Calu3 (cell line): ENCODE results near the gene QRICH2. TPM values are rescaled to one million over a fixed set of nuclear protein-coding genes. Genes with fewer than 3 reads are reported as not detected.

Source experiments
- BruUV-seq: library from RNA; stranded (reverse); fragments of 400-500 nt; replicated peaks from 2 replicates; lab custom pipeline; 2021; lab: Mats Ljungman, UMichigan
- CTCF ChIA-PET: fragments of 300-600 bp; sonication (Branson Sonifier 250); formaldehyde crosslinking; loops from one replicate; lab custom pipeline; 2022; ENCODE audit warnings: antibody characterized with exemption; lab: Charles Lee
- DNase-seq: peaks from one replicate; pipeline ENCODE4 v3.0.0; 2022
- H3K27ac Mint-ChIP-seq: one replicate; pipeline ENCODE4 v1.8.0; 2022; ENCODE audit warnings: mixed read lengths; ENCODE audit not compliant: unreplicated experiment
- H3K27me3 Mint-ChIP-seq: one replicate; pipeline ENCODE4 v1.8.0; 2022; ENCODE audit warnings: mixed read lengths; ENCODE audit not compliant: unreplicated experiment
- H3K36me3 Mint-ChIP-seq: one replicate; pipeline ENCODE4 v1.8.0; 2022; ENCODE audit warnings: mild to moderate bottlenecking, moderate library complexity, mixed read lengths; ENCODE audit not compliant: insufficient read depth, unreplicated experiment
- H3K4me1 Mint-ChIP-seq: one replicate; pipeline ENCODE4 v1.8.0; 2022; ENCODE audit warnings: mild to moderate bottlenecking, low read depth, mixed read lengths; ENCODE audit not compliant: unreplicated experiment
- H3K4me3 Mint-ChIP-seq: one replicate; pipeline ENCODE4 v1.8.0; 2022; ENCODE audit warnings: mild to moderate bottlenecking, low read depth, moderate library complexity, mixed read lengths; ENCODE audit not compliant: unreplicated experiment
- H3K9me3 Mint-ChIP-seq: one replicate; pipeline ENCODE4 v1.8.0; 2022; ENCODE audit warnings: low read depth, mixed read lengths; ENCODE audit not compliant: unreplicated experiment
- CTCF ChIP-seq: fragments of 200-600 bp; IDR thresholded peaks from one replicate; pipeline ENCODE4 v1.8.0; 2022; ENCODE audit warnings: antibody characterized with exemption; ENCODE audit not compliant: unreplicated experiment
- intact Hi-C: fragments of 100-400 bp; cut with micrococcal nuclease; formaldehyde crosslinking; loops from one replicate; pipeline ENCODE4 v1.10.0; 2022; ENCODE audit not compliant: unreplicated experiment
- total RNA-seq: library from RNA; stranded (reverse); gene quantifications from 2 replicates; pipeline ENCODE4 v1.2.3, GENCODE V29; 2022

QRICH2 gene
- total RNA-seq, 1 experiment from 2014 or later: 3.0 TPM

- Mint-ChIP-seq H3K27me3 (no peaks in the 10 kb centered on the region), H3K9me3 (no peaks in the 10 kb centered on the region), H3K27ac (no peak overlapping the region), H3K36me3 (peaks cover under 1% of the 10 kb centered on the region), H3K4me1 (peaks cover 19% of the 10 kb centered on the region), H3K4me3 (no peak overlapping the region)
- no peak for TF ChIP-seq CTCF
- no TSS peak for BruUV-seq
- DNase-seq: no peak
- intact Hi-C loops: no loop called here
- CTCF ChIA-PET: no interaction called here
Measured at GRCh38 chr17:76333673-76334505, 25.8 kb upstream of the QRICH2 start.

GRCh38 chr17:76331083-76331482 lies 23.0 kb upstream of the QRICH2 start:
- no peak overlapping the region for H3K4me3 Mint-ChIP-seq
- peak; percentile 12 for DNase-seq
- BruUV-seq: no TSS peak
- no peaks in the 10 kb centered on the region for H3K9me3 Mint-ChIP-seq
- H3K4me1 Mint-ChIP-seq: peaks cover 19% of the 10 kb centered on the region
- CTCF ChIA-PET: interaction anchor here (0.6 kb wide), 1 partner anchor 179 kb away, joined by 4 read pairs; no protein-coding TSS in a partner anchor
- no peaks in the 10 kb centered on the region for H3K27me3 Mint-ChIP-seq
- peaks cover 13% of the 10 kb centered on the region for H3K36me3 Mint-ChIP-seq
- no peak for TF ChIP-seq CTCF
- intact Hi-C loops: no loop called here
- no peak overlapping the region for H3K27ac Mint-ChIP-seq

- Mint-ChIP-seq H3K9me3 (no peaks in the 10 kb centered on the region), H3K36me3 (peaks cover 13% of the 10 kb centered on the region), H3K27me3 (no peaks in the 10 kb centered on the region), H3K4me1 (peaks cover 19% of the 10 kb centered on the region), H3K27ac (no peak overlapping the region), H3K4me3 (no peak overlapping the region)
- intact Hi-C loops: no loop called here
- TF ChIP-seq CTCF: no peak
- no peak for DNase-seq
- CTCF ChIA-PET: interaction anchor here (0.7 to 0.8 kb wide), 2 partner anchors 25 to 41 kb away, joined by 3 read pairs; no protein-coding TSS in a partner anchor
- no TSS peak for BruUV-seq
Measured at GRCh38 chr17:76329664-76330063, 21.6 kb upstream of the QRICH2 start.

GRCh38 chr17:76327696-76328095 lies 19.6 kb upstream of the QRICH2 start:
- DNase-seq: no peak
- intact Hi-C loops: no loop called here
- no peak for TF ChIP-seq CTCF
- Mint-ChIP-seq H3K36me3 (peaks cover 13% of the 10 kb centered on the region), H3K27me3 (no peaks in the 10 kb centered on the region), H3K4me3 (no peak overlapping the region), H3K27ac (no peak overlapping the region), H3K9me3 (no peaks in the 10 kb centered on the region), H3K4me1 (peaks cover 19% of the 10 kb centered on the region)
- BruUV-seq: no TSS peak
- CTCF ChIA-PET: interaction anchor here (0.6 to 1.4 kb wide), 2 partner anchors 26 to 367 kb away, joined by 3 to 4 read pairs; partner anchors contain the start of gene PRPSAP1
